Measurements from ENCODE around the gene GJA3. TPM values are rescaled to one million over a fixed set of nuclear protein-coding genes. Genes with fewer than 3 reads are reported as not detected.

GJA3 gene
- total RNA-seq, 1 experiment from 2014 or later, result 0.03 TPM

DNA sequence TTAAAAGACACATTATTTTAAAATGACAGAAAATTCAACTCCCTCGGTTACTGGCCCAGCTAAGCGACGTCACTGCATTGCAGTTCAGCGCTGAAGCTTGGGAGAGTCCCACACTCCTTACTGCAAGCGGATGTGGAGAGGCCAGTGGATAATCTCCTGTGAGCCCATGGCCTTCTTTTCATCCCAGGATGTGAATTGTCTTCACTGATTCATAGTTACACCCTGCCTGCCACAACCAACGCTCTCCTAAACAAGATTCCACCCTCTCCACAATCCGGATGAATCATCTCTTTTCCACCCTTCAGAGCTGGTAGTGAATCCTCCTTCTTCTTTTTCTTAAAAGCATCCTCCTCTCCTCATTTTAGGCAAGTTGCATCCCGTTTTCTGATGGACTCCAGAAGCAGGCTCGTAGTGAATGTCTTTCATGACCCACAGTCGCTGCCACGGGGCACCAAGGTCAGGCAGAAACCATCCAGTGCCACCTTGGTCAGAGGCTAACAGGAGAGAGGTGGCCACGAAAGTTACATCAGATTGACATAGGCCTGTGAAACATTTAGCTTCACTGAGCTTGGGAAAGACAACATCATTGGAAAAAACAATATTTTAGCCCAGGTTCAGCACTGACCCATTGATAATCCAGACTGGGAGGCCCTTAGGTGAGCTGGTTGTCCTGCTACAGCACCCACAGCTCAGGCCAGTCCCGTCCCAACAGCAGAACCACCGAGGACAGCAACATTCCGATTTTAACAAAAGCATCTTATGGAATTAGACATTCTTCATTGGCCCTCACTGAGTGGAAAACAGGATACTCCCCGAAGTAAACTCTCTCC is 29.8 kb upstream of the GJA3 start:
- H3K4me3 ChIP-seq (ENCODE audit: insufficient read depth, low read depth, low read length), result no peak overlapping the region
- no peaks in the 10 kb centered on the region for H3K36me3 ChIP-seq (replicated peaks; ENCODE audit: control insufficient read depth, insufficient read depth, low read length)
- DNase-seq, result no peak
- H3K27me3 ChIP-seq (ENCODE audit: control insufficient read depth, insufficient read depth, low read length), result peaks cover 68% of the 10 kb centered on the region

DNA sequence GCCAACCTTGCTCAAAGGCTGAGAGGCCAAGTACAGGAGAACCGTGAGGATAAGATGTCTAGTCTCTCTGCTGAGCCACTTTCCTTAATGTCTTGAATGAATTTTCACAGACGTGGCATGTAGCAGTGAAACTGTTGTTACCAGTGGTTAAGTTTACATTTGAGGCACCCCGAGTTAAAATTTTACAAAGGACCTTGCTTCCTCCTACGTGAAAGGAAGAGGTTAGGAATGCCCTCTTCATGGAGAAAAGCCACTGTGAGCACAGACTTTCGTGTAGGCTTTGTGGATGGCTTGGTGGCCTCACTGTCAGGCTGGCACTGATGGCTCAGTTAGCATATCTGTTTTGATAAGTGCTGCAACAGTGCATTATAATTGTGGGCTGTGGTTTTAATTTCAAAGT is 29.2 kb upstream of the GJA3 start:
- no peaks in the 10 kb centered on the region for H3K36me3 ChIP-seq (replicated peaks; ENCODE audit: control insufficient read depth, insufficient read depth, low read length)
- no peak overlapping the region for H3K4me3 ChIP-seq (ENCODE audit: insufficient read depth, low read depth, low read length)
- peaks cover 62% of the 10 kb centered on the region for H3K27me3 ChIP-seq (ENCODE audit: control insufficient read depth, insufficient read depth, low read length)
- DNase-seq, result no peak

DNA sequence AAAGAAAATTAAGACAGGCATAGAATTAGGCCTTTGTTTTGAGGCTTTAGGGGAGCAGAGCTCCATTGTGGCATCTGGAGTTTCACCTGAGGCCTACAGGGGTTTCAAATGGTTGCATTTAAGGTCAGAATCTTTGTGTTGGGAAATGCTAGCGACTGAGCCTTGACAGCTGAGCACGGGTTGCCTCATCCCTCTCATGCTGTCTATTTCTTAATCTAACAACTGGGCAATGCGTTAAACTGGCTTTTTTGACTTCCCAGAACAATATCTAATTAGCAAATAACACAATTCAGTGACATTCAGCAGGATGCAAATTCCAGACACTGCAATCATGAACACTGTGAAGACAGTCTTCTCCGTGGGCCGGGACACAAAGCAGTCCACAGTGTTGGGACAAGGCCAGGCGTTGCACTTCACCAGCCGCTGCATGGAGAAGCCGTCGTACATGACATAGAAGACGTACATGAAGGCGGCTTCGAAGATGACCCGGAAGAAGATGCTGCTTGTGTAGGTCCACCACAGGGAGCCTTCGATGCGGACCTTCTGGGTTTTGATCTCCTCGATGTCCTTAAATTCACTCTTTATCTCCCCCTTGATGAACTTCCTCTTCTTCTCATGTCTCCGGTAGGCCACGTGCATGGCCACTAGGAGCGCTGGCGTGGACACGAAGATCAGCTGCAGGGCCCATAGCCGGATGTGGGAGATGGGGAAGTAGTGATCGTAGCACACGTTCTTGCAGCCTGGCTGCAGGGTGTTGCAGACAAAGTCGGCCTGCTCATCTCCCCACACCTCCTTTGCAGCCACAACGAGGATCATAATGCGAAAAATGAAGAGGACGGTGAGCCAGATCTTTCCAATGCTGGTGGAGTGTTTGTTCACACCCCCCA is 28.1 kb upstream of the GJA3 start:
- DNase-seq, result peak; percentile 73
- H3K36me3 ChIP-seq (replicated peaks; ENCODE audit: control insufficient read depth, insufficient read depth, low read length), result no peaks in the 10 kb centered on the region
- H3K4me3 ChIP-seq (ENCODE audit: insufficient read depth, low read depth, low read length), result no peak overlapping the region
- peaks cover 51% of the 10 kb centered on the region for H3K27me3 ChIP-seq (ENCODE audit: control insufficient read depth, insufficient read depth, low read length)

DNA sequence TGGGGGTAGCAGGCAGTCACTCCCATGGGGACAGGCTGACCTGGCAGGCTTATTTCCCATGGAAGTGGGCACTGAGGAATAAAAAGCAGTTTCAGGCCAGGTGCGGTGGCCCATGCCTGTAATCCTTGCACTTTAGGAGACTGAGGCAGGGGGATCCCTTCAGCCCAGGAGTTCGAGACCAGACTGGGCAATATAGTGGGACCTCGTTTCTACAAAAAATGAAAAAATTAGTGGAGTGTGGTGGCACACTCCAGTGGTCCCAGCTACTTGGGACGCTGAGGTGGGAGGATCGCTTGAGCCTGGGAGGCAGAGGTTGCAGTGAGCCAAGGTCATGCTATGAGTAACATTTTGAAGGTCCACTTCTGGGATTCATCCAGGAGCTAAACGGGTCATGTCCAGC is 25.9 kb upstream of the GJA3 start:
- no peak for DNase-seq
- Histone ChIP-seq H3K36me3 (replicated peaks; ENCODE audit: control insufficient read depth, insufficient read depth, low read length) (no peaks in the 10 kb centered on the region), H3K27me3 (ENCODE audit: control insufficient read depth, insufficient read depth, low read length) (peaks cover 29% of the 10 kb centered on the region), H3K4me3 (ENCODE audit: insufficient read depth, low read depth, low read length) (no peak overlapping the region)

DNA sequence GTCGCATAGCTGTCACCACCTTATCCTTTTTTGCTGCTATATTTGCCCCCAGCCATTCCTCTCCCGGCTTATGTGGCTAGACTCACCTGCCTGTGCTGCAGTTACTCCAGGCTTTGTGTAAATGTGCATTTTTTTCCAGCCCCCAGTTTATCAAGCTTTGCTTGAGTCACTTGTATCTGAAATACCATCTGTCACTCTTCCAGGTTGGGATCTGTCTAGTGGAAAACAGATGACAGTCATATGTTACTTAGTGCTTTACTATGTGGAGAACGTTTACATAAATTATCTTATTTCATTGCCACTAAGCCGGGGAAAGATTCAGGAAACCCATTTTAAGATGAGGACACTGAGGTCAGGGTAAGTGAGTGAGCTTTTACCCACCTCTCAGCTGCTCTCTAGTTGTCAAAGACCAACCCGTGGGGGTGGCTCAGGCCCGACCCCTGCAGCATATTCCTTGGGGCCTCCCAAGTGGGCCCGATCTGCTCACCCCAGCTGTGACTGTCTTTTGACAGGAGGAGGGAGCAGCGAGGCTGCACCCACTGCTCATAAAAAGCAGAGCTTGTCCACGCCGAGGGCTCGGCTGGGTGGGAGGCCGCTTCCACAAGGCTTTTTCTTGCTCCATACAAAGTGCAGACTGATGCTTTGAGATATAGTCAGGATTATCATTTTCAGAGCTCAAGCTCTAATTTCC is 24.7 kb upstream of the GJA3 start:
- H3K4me3 ChIP-seq (ENCODE audit: insufficient read depth, low read depth, low read length), result no peak overlapping the region
- H3K27me3 ChIP-seq (ENCODE audit: control insufficient read depth, insufficient read depth, low read length), result peaks cover 17% of the 10 kb centered on the region
- no peak for DNase-seq
- no peaks in the 10 kb centered on the region for H3K36me3 ChIP-seq (replicated peaks; ENCODE audit: control insufficient read depth, insufficient read depth, low read length)

DNA sequence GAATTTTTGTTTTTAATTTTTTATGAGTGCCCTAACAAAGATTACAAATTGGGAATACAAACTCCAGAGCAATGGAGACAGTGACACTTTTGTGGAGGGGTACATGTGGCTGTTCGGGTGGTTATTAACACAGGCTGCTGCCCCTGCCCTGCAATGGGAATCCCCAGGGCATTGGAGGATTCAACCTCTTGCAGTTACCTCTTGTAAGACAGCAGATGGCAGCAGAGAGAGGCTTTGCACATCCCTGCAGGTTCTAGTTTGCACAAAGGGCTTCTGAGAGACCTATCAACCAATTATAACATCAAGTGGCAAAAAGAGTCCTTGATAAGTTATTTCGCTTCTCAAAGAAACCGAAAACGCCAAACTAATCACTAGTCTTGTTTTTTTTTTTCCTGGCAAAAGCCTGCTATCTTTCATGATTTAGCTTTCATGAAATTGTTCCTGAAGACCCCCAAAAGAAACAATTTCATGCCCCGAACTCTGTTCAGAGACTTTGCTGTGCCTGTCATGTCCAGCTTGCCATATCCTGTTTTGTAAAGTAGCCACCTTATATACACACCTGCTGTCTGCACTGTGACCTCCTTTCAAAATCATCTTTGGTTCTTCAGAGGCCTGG is 21.5 kb upstream of the GJA3 start:
- H3K27me3 ChIP-seq (ENCODE audit: control insufficient read depth, insufficient read depth, low read length), result no peaks in the 10 kb centered on the region; the same call in 1 of the 2 replicates
- peak; percentile 89 for DNase-seq
- no peaks in the 10 kb centered on the region for H3K36me3 ChIP-seq (replicated peaks; ENCODE audit: control insufficient read depth, insufficient read depth, low read length)
- no peak overlapping the region for H3K4me3 ChIP-seq (ENCODE audit: insufficient read depth, low read depth, low read length)

DNA sequence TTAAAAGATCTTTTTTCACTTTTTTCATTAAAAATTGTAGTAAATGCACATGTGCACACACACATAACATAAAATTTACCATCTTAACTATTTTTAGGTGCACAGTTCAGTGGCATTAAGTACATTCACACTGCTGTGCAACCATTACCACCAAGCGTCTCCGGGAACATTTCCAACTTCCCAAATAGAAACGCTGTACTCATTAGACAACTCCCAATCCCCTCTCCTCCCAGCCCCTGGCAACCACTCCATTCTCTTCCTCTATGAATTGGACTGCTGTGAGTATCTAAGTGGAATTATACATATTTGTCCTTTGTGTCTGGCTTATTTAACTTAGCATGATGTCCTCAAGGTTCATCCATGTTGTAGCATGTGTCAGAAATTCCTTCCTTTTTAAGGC is 20.3 kb upstream of the GJA3 start:
- Histone ChIP-seq H3K36me3 (replicated peaks; ENCODE audit: control insufficient read depth, insufficient read depth, low read length) (no peaks in the 10 kb centered on the region), H3K4me3 (ENCODE audit: insufficient read depth, low read depth, low read length) (no peak overlapping the region), H3K27me3 (ENCODE audit: control insufficient read depth, insufficient read depth, low read length) (no peaks in the 10 kb centered on the region; the same call in 1 of the 2 replicates)
- no peak for DNase-seq

DNA sequence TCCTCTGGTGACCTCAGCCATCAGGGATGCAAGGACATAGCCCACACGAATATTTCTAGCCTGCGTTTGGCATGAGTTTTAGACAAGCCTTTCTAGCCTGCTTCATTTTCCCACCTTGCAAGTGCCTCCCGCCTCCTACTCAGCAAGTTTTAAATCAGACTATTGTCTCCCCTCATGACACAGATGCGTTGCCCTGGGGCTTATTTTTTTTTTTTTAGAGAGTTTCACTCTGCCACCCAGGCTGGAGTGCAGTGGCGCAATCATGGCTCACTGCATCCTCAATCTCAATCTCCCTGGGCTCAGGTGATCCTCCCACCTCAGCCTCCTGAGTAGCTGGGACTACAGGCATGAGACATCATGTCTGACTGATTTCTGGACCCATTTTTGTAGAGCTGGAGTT is 17.3 kb upstream of the GJA3 start:
- peaks cover 2% of the 10 kb centered on the region for H3K27me3 ChIP-seq (ENCODE audit: control insufficient read depth, insufficient read depth, low read length)

DNA sequence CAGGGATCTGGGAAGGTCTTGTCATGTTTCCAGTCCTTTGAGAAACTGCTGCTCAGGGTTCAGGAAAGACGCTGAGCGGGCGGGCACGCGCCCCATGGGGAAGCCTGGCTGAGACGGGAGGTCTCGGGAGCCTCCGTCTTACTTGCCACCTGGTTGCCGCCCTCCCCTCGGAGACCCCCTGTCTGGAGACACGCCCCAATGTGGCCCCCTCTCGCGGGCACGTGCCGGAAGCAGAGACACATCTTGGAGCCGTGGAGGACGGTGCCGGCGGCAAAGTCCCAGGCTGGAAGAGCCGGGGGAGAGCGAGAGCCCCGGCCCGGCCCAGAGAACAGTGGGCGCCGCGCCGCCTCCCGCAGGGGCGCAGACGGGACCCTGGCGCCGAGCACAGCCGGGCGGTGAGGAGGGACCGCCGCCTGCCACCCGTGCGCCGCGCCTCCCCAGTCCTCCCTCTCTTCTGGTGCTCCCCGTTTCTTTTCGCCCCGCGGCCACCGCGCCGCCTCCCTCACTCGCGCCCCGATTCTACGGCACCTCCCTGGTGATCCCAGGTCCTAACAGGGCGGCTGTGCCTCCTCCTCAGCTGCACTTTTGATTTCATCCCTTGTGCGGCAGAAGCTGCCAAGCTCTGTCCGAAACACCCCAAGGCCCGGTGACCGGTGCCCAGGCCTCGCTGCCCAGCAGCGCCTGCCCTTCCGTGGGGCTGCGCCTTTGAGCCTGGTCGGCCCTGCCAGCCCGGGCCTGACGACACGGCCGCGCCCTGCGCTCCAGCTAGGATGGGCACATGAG is 16.4 kb upstream of the GJA3 start:
- Histone ChIP-seq H3K4me3 (ENCODE audit: insufficient read depth, low read depth, low read length) (no peak overlapping the region), H3K36me3 (replicated peaks; ENCODE audit: control insufficient read depth, insufficient read depth, low read length) (no peaks in the 10 kb centered on the region)
- DNase-seq, result peak; percentile 52

More for the DNA sequence above, 17.3 kb upstream of the GJA3 start:
- Histone ChIP-seq H3K4me3 (ENCODE audit: insufficient read depth, low read depth, low read length) (no peak overlapping the region), H3K36me3 (replicated peaks; ENCODE audit: control insufficient read depth, insufficient read depth, low read length) (no peaks in the 10 kb centered on the region)
- DNase-seq, result no peak

DNA sequence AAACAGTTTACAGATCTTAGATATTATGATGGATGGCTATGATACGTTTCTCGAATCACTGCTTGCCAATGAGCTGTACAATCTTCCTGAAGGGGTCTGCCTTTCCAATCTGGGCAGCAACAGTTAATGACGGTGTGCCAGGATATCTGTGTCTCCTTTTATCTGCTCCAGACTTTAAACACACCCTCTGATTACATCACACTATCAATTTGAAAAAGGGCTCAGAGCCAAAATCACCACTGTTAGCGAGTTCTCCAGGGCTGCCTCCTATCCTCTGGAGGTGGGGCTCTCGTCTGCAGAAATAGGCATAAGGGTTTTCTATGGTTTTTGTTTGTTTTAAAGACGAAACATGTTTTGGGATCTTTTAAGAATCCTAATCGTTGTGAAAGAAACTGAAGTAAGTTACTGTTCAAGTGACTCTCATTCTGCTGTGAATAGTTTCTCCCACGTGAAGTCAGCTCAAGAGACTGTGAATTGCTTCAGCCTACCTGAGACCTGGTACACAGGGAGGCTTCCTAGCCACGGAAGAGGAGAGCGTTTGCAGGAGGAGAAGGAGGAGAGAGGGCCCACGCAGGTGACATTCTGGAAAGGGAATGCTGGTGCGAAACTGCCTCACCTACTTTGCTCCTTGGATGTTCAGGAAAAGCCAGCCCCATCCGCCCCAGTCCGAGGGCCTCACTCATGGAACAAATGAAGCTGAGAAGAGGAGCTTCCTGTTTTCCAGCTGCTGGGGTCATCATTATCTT is 15.2 kb upstream of the GJA3 start:
- no peak for DNase-seq
- H3K27me3 ChIP-seq (ENCODE audit: control insufficient read depth, insufficient read depth, low read length), result peaks cover 2% of the 10 kb centered on the region
- no peaks in the 10 kb centered on the region for H3K36me3 ChIP-seq (replicated peaks; ENCODE audit: control insufficient read depth, insufficient read depth, low read length)
- H3K4me3 ChIP-seq (ENCODE audit: insufficient read depth, low read depth, low read length), result no peak overlapping the region

More for the DNA sequence above, 16.4 kb upstream of the GJA3 start:
- H3K27me3 ChIP-seq (ENCODE audit: control insufficient read depth, insufficient read depth, low read length), result peaks cover 2% of the 10 kb centered on the region

DNA sequence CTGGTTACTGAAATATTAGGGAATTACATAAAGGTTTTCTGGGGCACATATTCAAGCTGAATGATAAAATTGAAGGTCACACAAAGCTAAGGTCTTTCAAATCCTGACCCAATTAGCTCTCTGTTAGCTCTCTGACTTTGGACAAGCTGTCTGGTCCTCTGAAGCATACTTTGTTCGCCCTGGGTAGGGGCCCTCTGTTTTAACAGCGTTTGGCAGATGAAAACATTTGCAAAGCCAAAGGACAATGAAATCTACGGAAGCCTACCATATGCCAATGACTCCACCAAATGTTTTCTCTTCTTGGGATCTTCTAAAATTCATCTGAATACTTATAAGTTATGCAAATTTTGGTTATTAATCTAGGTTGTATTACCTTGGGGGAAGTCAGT is 14.5 kb upstream of the GJA3 start:
- H3K27me3 ChIP-seq (ENCODE audit: control insufficient read depth, insufficient read depth, low read length), result peaks cover 2% of the 10 kb centered on the region
- no peak overlapping the region for H3K4me3 ChIP-seq (ENCODE audit: insufficient read depth, low read depth, low read length)
- no peaks in the 10 kb centered on the region for H3K36me3 ChIP-seq (replicated peaks; ENCODE audit: control insufficient read depth, insufficient read depth, low read length)
- DNase-seq, result no peak

DNA sequence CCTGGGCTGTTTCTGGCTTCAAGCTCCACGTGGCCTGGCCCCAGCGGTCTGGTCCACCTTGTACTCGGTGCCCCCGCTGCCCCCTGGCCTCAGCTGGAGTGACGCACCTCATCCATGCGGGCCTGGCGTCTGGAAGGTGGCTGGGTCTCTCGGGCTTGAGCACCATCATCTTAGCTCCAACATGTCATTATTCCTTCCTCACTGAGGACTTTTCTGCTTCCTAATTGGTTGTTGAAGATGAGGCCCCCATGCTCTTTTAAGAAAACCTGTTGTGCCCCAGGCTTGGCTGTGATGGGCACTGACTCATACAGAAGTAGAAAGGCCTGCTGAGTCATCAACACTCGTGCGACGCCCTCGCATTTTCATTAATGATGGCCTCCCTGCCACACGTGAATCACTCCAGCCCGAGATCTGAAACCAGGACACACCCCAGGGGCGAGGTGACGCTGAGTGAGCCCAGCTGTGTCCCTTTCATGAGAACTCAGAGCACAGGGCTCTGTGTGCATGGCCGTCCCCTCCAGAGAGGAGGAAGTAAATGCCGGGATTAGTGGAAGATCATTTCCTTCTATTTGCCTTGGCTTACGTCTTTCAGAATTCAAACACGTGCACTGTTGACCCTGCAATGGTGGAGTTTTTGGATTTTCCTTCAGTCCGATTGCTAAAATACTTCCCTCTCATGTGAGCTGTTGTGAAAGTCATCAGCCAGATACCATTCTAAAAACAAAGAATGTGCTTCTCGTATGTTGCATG is 14.0 kb upstream of the GJA3 start:
- Histone ChIP-seq H3K27me3 (ENCODE audit: control insufficient read depth, insufficient read depth, low read length) (peaks cover 2% of the 10 kb centered on the region), H3K4me3 (ENCODE audit: insufficient read depth, low read depth, low read length) (no peak overlapping the region), H3K36me3 (replicated peaks; ENCODE audit: control insufficient read depth, insufficient read depth, low read length) (no peaks in the 10 kb centered on the region)
- peak; percentile 50 for DNase-seq
